ENCODE measurements around the gene SBF2. TPM values are rescaled to one million over a fixed set of nuclear protein-coding genes. Genes with fewer than 3 reads are reported as not detected.

Gene SBF2
- total and polyA plus RNA-seq, 2 of the 13 experiments (the other 11 are each of a cell fraction or from before 2014, with no cell fraction given) = 24.0 to 45.8 TPM

DNA sequence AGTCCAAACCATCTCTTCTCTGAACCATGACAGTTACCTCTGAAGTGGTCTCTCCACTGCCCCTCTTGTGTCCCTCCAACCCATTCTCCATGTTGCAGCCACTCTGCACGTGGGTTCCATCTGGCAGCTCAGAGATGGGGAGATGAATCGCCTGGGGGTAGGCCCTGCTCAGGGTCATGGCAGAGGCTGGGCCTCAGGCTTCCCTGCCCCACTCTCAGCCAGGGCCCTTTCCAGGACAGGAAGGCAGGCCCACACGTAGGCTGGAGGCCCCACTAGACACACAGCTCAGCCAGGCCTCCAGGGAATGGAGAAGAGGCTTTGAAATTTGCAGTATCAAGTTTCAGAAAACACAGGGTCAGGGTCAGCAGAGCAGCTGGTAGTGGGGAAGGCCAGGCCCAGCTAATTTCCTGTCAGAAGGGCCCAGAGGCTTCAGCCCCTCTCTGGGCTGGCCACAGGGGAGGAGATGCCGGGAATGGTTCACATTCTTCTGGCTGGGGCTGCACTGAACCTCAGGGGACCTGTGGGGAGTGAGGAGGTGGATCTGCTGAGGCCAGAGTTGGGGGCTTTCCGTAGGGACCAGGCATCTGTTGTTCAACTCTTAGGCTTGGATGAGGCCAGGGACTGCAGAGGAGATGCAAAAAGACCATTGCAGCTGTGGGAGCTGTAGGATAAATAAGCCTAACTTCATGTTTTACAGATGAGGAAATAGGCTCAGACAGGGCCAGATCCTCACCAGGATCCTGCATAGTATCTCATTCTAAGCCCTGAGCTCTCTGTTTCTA lies 528.5 kb downstream of the SBF2 start (continued):
- TF ChIP-seq ZNF740 (CRISPR knock-in tag; IDR thresholded peaks at IDR 0.05) (no peak), ZFP1 (CRISPR knock-in tag; IDR thresholded peaks at IDR 0.05) (no peak; the same call in 1 of the 2 replicates), MYC (CRISPR knock-in tag; IDR thresholded peaks at IDR 0.05; ENCODE audit: borderline replicate concordance) (peak; percentile 71; the same call in 1 of the 2 replicates), RFX3 (CRISPR knock-in tag; IDR thresholded peaks at IDR 0.05) (no peak), HHEX (CRISPR knock-in tag; IDR thresholded peaks at IDR 0.05) (no peak), SP4 (CRISPR knock-in tag; IDR thresholded peaks at IDR 0.05) (0 out of 2 replicates have a peak, but pooled peaks have one; percentile 48), BRCA1 (CRISPR knock-in tag; IDR thresholded peaks at IDR 0.05) (no peak; the same call in 1 of the 2 replicates), ZNF232 (CRISPR knock-in tag; IDR thresholded peaks at IDR 0.05; ENCODE audit: borderline replicate concordance) (peak; percentile 69; the same call in 1 of the 2 replicates), ZNF333 (CRISPR knock-in tag; IDR thresholded peaks at IDR 0.05; ENCODE audit: borderline replicate concordance) (no peak), BRD4 (CRISPR knock-in tag; IDR thresholded peaks at IDR 0.05) (peak; percentile 21; the same call in 1 of the 2 replicates), ASH2L (IDR thresholded peaks at IDR 0.05; ENCODE audit: insufficient read length, low read depth, low read length) (peak; percentile 37), PRMT3 (CRISPR knock-in tag; IDR thresholded peaks at IDR 0.05; ENCODE audit: borderline replicate concordance, low read depth) (no peak), HES4 (CRISPR knock-in tag; IDR thresholded peaks at IDR 0.05; ENCODE audit: borderline replicate concordance) (peak; percentile 47; the same call in 1 of the 2 replicates), KLF11 (CRISPR knock-in tag; IDR thresholded peaks at IDR 0.05) (no peak; the same call in 1 of the 2 replicates), HOXA3 (CRISPR knock-in tag; IDR thresholded peaks at IDR 0.05) (peak; percentile 81), ZMAT5 (CRISPR knock-in tag; IDR thresholded peaks at IDR 0.05; ENCODE audit: borderline replicate concordance, low read depth) (no peak), IRX3 (CRISPR knock-in tag; IDR thresholded peaks at IDR 0.05; ENCODE audit: borderline replicate concordance, low read depth) (no peak), ZNF383 (CRISPR knock-in tag; IDR thresholded peaks at IDR 0.05; ENCODE audit: borderline replicate concordance) (0 out of 2 replicates have a peak, but pooled peaks have one; percentile 71), MAFG (CRISPR knock-in tag; IDR thresholded peaks at IDR 0.05) (no peak)
